NCI-H446 treated with DMSO at 0.1 percent for 48 hours (cell line): ENCODE results near the gene FSTL5.
"Not testable (repeated sequence)": the region's sequence is repeated elsewhere in the genome, so short reads cannot be mapped to it uniquely, and the experiment has no call there.

Experiments used
- DNase-seq: peaks from one replicate; lab custom pipeline; 2025; lab: John Stamatoyannopoulos, UW

The FSTL5 gene

DNA sequence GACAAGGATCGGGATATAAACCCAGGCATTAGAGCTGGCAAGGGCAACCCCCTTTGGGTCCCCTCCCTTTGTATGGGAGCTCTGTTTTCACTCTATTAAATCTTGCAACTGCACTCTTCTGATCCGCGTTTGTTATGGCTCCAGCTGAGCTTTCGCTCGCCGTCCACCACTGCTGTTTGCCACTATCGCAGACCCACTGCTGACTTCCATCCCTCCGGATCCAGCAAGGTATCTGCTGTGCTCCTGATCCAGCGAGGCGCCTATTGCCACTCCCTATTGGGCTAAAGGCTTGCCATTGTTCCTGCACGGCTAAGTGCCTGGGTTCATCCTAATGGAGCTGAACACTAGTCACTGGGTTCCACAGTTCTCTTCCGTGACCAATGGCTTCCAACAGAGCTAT lies 59.9 kb downstream of the FSTL5 start:
- not testable (repeated sequence) for DNase-seq

GRCh38 chr4:162102713-162103112 lies 61.1 kb downstream of the FSTL5 start:
- no peak for DNase-seq

GRCh38 chr4:162101337-162101736 lies 62.5 kb downstream of the FSTL5 start:
- DNase-seq, result no peak

DNA sequence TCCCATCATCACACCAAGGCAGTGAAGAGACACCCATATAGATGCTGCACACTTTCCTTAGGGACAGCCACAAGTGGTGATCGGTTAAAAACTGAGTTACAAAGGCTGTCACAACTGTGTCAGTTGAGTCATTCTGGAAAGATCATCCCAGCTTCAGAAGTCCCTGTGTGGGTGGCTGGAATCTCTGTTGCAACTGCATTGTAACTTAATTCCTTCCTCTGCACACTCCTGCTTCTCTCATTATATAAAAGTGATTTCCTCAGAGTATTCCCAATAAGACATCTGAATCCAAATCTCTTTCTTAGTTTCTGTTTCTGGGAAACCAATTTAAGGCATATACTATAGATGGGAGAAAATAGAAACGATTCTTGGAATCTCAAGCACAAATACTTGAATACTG lies 88.1 kb downstream of the FSTL5 start:
- DNase-seq, result no peak

DNA sequence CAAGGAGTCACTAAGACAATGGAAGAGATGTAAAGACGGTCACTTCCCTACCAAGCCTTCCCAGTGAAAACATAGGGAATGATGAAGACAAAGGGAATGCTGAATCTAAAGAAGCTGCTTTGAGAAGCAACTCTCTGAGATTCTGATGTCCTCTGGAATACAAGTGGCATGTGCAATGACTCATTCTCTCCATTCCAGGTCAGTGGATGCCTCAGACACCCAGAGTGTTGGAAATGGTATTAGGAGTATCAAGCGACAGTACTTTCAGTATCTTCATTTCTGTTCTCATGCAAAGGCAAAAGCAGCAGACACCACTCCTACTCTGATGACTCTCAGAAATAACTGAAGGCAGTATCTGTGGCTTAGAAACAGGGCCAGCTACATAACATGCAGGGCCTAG lies 102.6 kb downstream of the FSTL5 start:
- no peak for DNase-seq

- no peak for DNase-seq
These were observed 104.1 kb downstream of the FSTL5 start for GRCh38 chr4:162059656-162060055.

- no peak for DNase-seq
These were observed 106.8 kb downstream of the FSTL5 start for GRCh38 chr4:162056990-162057389.

GRCh38 chr4:162046135-162046534 lies 117.7 kb downstream of the FSTL5 start:
- no peak for DNase-seq

- DNase-seq, result no peak
These were observed 125.7 kb downstream of the FSTL5 start for GRCh38 chr4:162038112-162038511.

- DNase-seq, result no peak
These were observed 145.9 kb downstream of the FSTL5 start for GRCh38 chr4:162017863-162018262.

GRCh38 chr4:162016991-162017390 lies 146.8 kb downstream of the FSTL5 start:
- DNase-seq, result no peak

DNA sequence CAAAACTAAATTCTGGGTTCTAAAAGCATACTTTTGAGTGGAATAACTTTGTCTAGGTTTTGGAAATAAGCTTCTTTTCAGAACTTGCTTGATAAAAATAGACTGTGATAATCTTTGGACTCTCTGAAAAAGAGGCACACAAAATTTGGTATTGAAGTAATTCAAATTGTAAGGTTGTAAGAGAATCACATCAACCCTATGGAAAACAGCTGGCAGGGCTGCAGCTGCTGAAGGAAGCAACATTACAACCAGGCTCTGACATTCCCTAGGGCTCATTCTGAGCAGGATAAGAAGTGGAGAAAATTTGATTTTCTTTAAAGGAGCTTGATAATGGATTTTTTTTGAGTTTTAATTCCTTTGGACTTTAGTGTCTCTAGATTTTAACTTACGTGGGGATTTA lies 147.6 kb downstream of the FSTL5 start:
- no peak for DNase-seq

DNA sequence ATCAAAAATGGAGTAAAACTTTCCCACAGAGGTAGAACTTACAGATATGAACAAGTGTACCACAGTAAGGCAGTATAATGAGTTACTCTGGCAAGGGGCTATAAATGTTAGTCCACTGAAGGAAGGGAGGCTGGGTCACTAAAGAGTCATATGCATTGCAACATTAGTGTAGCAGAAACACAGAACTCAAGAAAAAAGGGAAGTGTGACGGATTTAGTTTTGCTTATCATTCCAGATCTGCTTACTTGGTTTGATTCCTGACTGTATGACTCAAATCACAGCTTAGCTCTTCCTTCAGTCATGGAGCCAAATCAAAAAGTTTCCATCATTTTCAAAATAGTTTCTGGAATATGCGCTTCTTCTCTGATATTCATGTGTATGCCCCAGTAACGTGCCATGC lies 148.7 kb downstream of the FSTL5 start:
- DNase-seq, result no peak

DNA sequence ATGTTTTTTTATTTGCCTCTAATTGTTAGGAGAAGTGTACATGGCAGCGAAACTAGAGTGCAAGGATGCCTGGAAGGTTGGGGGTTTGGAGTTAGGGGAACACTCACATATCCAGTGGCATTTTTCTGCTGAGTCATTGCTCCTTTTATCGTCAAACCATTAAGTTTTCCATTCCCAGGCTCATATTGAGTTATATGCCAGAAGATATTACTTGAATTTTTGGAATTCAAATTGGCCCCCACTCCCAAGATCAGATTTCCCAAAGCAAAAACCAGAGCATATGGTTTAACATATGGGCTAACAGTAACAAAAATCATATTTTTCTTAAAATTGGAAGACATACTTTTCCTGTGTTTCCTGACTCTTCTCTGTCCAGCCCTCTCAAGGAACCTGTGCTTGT lies 152.7 kb downstream of the FSTL5 start:
- DNase-seq, result no peak

GRCh38 chr4:162010362-162010761 lies 153.4 kb downstream of the FSTL5 start:
- no peak for DNase-seq

DNA sequence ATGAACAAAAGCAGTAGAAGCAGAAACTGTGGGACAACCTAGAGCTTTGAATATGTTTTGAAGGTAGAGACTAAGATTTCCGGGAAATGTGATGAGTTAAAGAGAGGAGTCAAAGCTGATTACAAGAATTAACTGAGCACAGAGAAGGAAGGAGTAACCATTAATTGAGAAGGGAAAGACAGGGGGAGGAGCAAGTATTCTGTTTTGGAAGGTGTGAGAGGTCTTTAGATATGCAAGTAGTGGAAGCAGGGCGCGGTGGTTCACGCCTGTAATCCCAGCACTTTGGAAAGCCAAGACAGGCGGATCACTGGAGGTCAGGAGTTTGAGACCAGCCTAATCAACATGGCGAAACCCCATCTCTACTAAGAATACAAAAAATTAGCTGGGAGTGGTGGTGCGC lies 171.5 kb downstream of the FSTL5 start:
- DNase-seq, result no peak

GRCh38 chr4:161991811-161992210 lies 172.0 kb downstream of the FSTL5 start:
- DNase-seq, result no peak

DNA sequence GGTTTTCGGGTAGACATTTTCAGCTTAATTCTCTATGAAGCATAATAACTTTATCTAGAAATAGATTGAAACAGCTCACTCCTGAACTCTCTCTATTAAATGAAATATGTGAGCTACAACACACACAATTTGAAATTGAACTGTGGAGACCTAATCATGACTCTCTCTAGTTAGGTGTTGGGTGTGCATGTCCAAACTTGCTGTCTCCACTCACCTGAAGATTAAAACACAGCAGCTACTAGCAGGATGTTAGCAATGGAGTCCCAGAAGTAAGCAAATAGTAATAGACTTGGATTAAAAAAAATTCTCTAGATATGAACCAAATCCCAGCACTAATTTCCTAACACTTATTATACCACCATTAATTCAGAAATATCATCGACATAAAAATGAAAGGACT lies 173.1 kb downstream of the FSTL5 start:
- no peak for DNase-seq

GRCh38 chr4:161988946-161989345 lies 174.9 kb downstream of the FSTL5 start:
- no peak for DNase-seq

GRCh38 chr4:161987611-161988010 lies 176.2 kb downstream of the FSTL5 start:
- no peak for DNase-seq

DNA sequence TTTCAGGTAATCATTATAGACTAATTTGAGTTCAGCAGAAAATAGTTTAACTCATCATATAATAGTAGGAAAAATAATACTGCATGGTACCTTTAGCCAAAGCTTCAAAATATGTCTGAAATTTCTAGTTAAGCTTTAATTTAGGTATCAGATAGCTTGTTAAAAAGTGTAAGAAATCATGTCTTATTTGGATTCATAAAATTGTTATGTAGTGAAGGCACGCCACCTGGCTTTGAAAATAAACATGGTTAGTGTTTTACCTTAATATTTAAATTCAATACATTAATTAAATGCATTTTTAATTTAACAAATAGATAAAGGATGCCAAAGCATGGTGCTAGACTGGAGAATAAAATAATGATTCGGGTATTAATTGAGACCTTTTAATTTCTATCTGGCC lies 211.4 kb downstream of the FSTL5 start:
- DNase-seq, result no peak

DNA sequence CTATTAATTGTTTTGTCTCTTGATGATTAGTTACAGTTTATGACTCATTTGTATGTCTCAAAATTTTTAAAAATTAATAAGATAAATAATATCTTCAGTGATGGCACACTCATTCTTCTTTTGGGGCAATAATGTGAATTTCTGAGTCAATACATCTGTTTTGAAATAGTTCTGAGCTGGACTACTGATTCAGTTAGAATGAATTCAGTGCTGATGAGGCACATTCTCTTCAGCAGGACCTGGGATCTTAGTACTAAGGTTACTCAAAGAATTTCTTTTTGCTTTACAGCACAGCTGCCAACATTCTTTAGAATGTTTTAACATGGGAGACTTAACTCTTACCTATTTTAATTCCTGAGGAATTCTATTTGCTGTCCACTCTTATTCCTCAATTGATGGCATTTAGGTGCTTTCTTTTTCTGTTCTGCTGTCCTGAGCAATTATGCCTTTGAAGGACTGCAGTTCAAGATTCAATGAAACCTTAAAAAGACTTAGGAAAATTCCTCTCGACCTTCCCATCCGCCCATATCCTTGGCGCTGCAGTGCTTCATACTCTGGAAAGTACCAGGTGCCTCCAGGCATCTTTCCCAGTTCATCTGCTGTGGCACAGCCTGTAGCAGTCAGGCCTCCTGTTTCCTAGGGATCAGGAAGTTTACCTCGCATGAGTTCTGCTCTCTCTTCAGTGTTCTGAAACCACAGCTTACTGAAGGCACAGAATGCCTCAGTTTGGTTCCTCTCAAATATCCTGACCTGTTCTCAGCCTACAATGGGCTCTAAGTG lies 213.7 kb downstream of the FSTL5 start:
- no peak for DNase-seq

DNA sequence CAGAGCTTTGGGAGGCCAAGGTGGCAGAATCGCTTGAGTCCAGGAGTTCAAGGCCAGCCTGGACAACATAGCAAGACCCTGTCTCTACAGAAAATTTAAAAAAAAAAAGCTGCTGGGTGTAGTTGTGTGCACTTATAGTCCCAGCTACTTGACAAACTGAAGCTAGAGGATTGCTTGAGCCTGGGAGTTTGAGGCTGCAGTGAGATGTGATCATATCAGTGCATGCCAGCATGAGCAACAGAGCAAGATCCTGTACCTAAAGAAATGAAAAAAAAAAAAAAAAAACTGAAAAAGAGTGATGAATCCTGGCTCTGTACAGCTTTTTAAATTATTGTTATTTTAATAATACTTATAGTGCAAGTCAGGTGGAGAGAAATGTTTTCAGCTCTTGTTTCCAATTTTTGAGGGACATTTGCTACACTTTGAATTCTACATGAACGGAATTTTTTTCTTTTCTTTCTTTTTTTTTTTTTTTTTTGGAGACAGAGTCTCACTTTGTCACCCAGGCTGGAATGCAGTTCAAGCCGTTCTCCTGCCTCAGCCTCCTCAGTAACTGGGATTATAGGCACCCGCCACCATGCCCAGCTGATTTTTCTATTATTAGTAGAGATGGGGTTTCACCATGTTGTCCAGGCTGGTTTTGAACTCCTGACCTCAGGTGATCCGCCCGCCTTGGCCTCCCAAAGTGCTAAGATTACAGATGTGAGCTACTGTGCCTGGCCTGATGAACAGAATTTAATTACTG lies 215.6 kb downstream of the FSTL5 start:
- no peak for DNase-seq

DNA sequence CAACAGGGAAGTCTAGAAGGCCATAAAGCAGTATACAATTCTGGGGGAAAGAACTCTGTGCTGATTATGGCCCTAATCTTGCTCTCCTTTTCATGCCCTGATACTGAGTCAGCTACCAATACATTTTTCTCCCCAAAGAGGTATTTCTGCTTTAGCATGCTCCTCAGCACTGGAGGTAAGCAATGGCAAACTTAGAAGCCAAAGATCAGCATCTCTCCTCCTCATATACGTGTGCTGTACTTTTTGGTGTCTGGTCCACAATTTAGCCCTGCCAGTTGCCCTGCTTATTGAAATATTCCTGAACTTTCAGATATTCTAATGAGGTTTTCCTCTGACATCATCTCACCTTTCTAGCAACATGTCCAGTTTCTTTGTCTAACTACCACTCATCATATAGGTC lies 226.2 kb downstream of the FSTL5 start:
- DNase-seq, result no peak
